Measurements from ENCODE around the gene EIF4EBP2. TPM values are rescaled to one million over a fixed set of nuclear protein-coding genes. Genes with fewer than 3 reads are reported as not detected.

The EIF4EBP2 gene
- total RNA-seq, 1 experiment from 2014 or later, result 36.7 TPM

DNA sequence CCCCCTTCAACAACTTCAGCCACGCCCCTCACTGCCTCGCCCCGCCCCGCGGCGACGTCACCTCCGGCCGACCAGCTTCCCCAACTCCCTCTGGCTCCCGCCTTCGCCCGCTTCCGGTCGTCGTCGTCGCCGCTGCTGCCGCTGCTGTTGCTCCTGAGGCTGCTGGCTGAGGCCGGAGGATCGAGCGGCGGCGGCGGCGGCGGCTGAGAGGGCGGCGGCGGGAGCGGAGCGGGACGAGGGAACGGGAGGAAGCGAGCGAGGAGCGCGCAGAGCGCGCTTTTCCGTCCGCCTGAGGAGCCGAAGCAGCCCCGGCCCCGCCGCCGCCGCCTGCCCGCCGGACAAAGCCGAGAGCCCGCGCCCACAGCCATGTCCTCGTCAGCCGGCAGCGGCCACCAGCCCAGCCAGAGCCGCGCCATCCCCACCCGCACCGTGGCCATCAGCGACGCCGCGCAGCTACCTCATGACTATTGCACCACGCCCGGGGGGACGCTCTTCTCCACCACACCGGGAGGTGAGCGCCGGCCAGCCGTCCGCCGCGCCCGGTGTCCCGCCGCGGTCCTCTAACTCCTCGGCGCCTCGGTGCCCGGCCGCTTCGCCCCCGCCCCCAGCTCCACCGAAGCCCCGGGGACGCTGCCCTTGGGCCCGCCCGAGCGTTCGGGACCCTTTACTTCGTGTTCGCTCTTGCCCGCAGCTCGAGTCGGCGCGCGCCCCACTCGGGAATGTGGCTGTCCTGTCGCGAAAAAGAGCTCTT, at the start of gene EIF4EBP2 (continued):
- TF ChIP-seq, protein P1, sequence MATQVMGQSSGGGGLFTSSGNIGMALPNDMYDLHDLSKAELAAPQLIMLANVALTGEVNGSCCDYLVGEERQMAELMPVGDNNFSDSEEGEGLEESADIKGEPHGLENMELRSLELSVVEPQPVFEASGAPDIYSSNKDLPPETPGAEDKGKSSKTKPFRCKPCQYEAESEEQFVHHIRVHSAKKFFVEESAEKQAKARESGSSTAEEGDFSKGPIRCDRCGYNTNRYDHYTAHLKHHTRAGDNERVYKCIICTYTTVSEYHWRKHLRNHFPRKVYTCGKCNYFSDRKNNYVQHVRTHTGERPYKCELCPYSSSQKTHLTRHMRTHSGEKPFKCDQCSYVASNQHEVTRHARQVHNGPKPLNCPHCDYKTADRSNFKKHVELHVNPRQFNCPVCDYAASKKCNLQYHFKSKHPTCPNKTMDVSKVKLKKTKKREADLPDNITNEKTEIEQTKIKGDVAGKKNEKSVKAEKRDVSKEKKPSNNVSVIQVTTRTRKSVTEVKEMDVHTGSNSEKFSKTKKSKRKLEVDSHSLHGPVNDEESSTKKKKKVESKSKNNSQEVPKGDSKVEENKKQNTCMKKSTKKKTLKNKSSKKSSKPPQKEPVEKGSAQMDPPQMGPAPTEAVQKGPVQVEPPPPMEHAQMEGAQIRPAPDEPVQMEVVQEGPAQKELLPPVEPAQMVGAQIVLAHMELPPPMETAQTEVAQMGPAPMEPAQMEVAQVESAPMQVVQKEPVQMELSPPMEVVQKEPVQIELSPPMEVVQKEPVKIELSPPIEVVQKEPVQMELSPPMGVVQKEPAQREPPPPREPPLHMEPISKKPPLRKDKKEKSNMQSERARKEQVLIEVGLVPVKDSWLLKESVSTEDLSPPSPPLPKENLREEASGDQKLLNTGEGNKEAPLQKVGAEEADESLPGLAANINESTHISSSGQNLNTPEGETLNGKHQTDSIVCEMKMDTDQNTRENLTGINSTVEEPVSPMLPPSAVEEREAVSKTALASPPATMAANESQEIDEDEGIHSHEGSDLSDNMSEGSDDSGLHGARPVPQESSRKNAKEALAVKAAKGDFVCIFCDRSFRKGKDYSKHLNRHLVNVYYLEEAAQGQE (IDR thresholded peaks at IDR 0.05; ENCODE audit: low read depth), result no peak
- no peak for TF ChIP-seq EGR1 (IDR thresholded peaks at IDR 0.05; ENCODE audit: low read depth)

- Histone ChIP-seq H3K27me3 (ENCODE audit: insufficient read depth, low read length) (no peaks in the 10 kb centered on the region), H2AFZ (ENCODE audit: low read depth, low read length, poor library complexity, severe bottlenecking) (no peak overlapping the region), H3K36me3 (ENCODE audit: control insufficient read depth in 1 of 2, insufficient read depth in 2 of 2, low read length in 2 of 2) (no peaks in the 10 kb centered on the region), H3K4me1 (ENCODE audit: control insufficient read depth in 1 of 2, insufficient read depth in 2 of 2, low read length in 2 of 2) (0 out of 4 replicates have a peak, but pooled peaks cover 0 to 6% of the 10 kb centered on the region in 2 experiments), H3K79me2 (ENCODE audit: insufficient read depth, low read length) (peaks cover 4% of the 10 kb centered on the region; the same call in 1 of the 2 replicates), H3K4me3 (replicated peaks in 1 of 2; ENCODE audit: low read depth in 1 of 2, low read length in 2 of 2) (no peak overlapping the region), H4K20me1 (ENCODE audit: insufficient read depth) (no peaks in the 10 kb centered on the region), H3K9me3 (ENCODE audit: control insufficient read depth in 1 of 2, insufficient read depth in 1 of 2, low read depth in 1 of 2, low read length in 2 of 2) (no peaks in the 10 kb centered on the region), H3K9ac (ENCODE audit: low read length) (no peak overlapping the region), H3K4me2 (ENCODE audit: low read length) (no peak overlapping the region), H3K9me2 (ENCODE audit: insufficient read depth) (no peaks in the 10 kb centered on the region), H3K27ac (ENCODE audit: low read depth, low read length) (no peak overlapping the region)
- no TSS peak for BruUV-seq (replicated peaks)
- ATAC-seq (no peak), DNase-seq (ENCODE audit: low read depth, low spot score) (no peak)
- intact Hi-C loops (cut with micrococcal nuclease), result no loop called here
- TF ChIP-seq RAD21 (IDR thresholded peaks at IDR 0.05; ENCODE audit: low read depth) (no peak), SP1 (IDR thresholded peaks at IDR 0.05; ENCODE audit: low read depth) (no peak), MAX (IDR thresholded peaks at IDR 0.05) (no peak), EZH2 (IDR thresholded peaks at IDR 0.05) (no peak), ATF3 (IDR thresholded peaks at IDR 0.05) (no peak)
- POLR2A ChIA-PET, result no interaction called here
- CTCF ChIA-PET, result interaction anchor here (1.9 kb wide), 1 partner anchor 10 kb away, joined by 10 read pairs; no protein-coding TSS in a partner anchor
- RAD21 ChIA-PET (ENCODE audit: low non-redundant PET in 1 of 2, low total read pairs in 2 of 2, uncharacterized antibody in 2 of 2, unreplicated experiment in 2 of 2), result no interaction called here
Observed at GRCh38 chr10:70354556-70354955, 49.4 kb upstream of the EIF4EBP2 start.

All from HCT116 (cell line).